Activated B cell treated with CpG ODN at 0.5 μM for 24 hours (primary cell): ENCODE results near the gene RBMXL2. TPM values are rescaled to one million over a fixed set of nuclear protein-coding genes. Genes with fewer than 3 reads are reported as not detected.

Source experiments
- ATAC-seq: fragments of 200-7000 bp; cut with Tn5 transposase; one replicate; pipeline ENCODE4 v1.10.0; 2021; ENCODE audit warnings: low read depth, mild to moderate bottlenecking, moderate library complexity
- CTCF ChIA-PET: fragments of 350-600 bp; sonication (Branson Sonifier 250); formaldehyde crosslinking; loops from one replicate; lab custom pipeline; 2021; ENCODE audit warnings: antibody characterized with exemption; lab: Charles Lee
- POLR2A ChIA-PET: fragments of 350-600 bp; sonication (Branson Sonifier 250); formaldehyde crosslinking; loops from one replicate; lab custom pipeline; 2021; ENCODE audit warnings: antibody characterized with exemption; lab: Charles Lee
- DNase-seq: peaks from one replicate; pipeline ENCODE4 v3.0.0; 2022
- H3K27ac Mint-ChIP-seq: one replicate; pipeline ENCODE4 v1.8.0; 2020; ENCODE audit warnings: mixed read lengths
- H3K27me3 Mint-ChIP-seq: one replicate; pipeline ENCODE4 v1.8.0; 2021; ENCODE audit warnings: mixed read lengths
- H3K36me3 Mint-ChIP-seq: one replicate; pipeline ENCODE4 v1.8.0; 2021; ENCODE audit warnings: low read depth, mixed read lengths
- H3K4me1 Mint-ChIP-seq: one replicate; pipeline ENCODE4 v1.8.0; 2021; ENCODE audit warnings: mixed read lengths
- H3K4me3 Mint-ChIP-seq: one replicate; pipeline ENCODE4 v1.8.0; 2020; ENCODE audit warnings: mild to moderate bottlenecking, mixed read lengths
- H3K9me3 Mint-ChIP-seq: one replicate; pipeline ENCODE4 v1.8.0; 2020; ENCODE audit warnings: mixed read lengths
- CTCF ChIP-seq: fragments of 200-600 bp; IDR thresholded peaks from one replicate; pipeline ENCODE4 v1.8.0; 2022; ENCODE audit warnings: antibody characterized with exemption, mild to moderate bottlenecking
- intact Hi-C: fragments of 100-400 bp; cut with micrococcal nuclease; formaldehyde crosslinking; loops from one replicate; pipeline ENCODE4 v1.15.1; 2024
- total RNA-seq: library from RNA; stranded (reverse); gene quantifications from 2 replicates; pipeline ENCODE4 v1.2.3, GENCODE V29; 2022

Gene RBMXL2
- total RNA-seq, 1 donor from 2014 or later = not detected

GRCh38 chr11:7080900-7081299, 7.9 kb upstream of the RBMXL2 start:
- ChIA-PET CTCF (no interaction called here), POLR2A (no interaction called here)
- TF ChIP-seq CTCF = no peak
- no peak overlapping the region for H3K4me3 Mint-ChIP-seq
- no peaks in the 10 kb centered on the region for H3K4me1 Mint-ChIP-seq
- DNase-seq (no peak), ATAC-seq (no peak)
- H3K27me3 Mint-ChIP-seq = peaks cover 5% of the 10 kb centered on the region
- H3K36me3 Mint-ChIP-seq = no peaks in the 10 kb centered on the region
- peaks cover 9% of the 10 kb centered on the region for H3K9me3 Mint-ChIP-seq
- intact Hi-C loops = no loop called here
- H3K27ac Mint-ChIP-seq = no peak overlapping the region

DNA sequence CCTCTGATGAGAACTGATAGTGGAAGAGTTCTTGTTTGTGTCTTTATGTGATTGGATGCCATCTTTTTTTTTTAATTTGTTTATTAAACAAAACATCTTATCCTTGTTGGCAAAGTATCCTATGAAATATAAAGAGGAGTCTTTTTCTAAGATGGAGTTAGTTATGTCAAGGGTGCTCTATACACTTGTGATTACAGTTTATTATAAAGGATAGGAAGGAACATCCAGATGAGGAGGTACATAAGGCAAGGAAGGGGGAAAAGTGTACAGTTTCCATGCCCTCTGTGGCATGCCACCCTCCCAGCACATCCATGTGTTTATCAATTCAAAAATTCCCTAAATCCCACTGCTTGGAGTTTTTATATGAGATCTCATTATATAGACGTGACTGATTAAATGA, 7.4 kb upstream of the RBMXL2 start:
- H3K27ac Mint-ChIP-seq = no peak overlapping the region
- POLR2A ChIA-PET = no interaction called here
- H3K27me3 Mint-ChIP-seq = peaks cover 5% of the 10 kb centered on the region
- no peaks in the 10 kb centered on the region for H3K36me3 Mint-ChIP-seq
- ATAC-seq (no peak), DNase-seq (no peak)
- CTCF ChIA-PET = no interaction called here
- no peaks in the 10 kb centered on the region for H3K4me1 Mint-ChIP-seq
- intact Hi-C loops = no loop called here
- H3K4me3 Mint-ChIP-seq = no peak overlapping the region
- H3K9me3 Mint-ChIP-seq = peaks cover 9% of the 10 kb centered on the region
- TF ChIP-seq CTCF = no peak

DNA sequence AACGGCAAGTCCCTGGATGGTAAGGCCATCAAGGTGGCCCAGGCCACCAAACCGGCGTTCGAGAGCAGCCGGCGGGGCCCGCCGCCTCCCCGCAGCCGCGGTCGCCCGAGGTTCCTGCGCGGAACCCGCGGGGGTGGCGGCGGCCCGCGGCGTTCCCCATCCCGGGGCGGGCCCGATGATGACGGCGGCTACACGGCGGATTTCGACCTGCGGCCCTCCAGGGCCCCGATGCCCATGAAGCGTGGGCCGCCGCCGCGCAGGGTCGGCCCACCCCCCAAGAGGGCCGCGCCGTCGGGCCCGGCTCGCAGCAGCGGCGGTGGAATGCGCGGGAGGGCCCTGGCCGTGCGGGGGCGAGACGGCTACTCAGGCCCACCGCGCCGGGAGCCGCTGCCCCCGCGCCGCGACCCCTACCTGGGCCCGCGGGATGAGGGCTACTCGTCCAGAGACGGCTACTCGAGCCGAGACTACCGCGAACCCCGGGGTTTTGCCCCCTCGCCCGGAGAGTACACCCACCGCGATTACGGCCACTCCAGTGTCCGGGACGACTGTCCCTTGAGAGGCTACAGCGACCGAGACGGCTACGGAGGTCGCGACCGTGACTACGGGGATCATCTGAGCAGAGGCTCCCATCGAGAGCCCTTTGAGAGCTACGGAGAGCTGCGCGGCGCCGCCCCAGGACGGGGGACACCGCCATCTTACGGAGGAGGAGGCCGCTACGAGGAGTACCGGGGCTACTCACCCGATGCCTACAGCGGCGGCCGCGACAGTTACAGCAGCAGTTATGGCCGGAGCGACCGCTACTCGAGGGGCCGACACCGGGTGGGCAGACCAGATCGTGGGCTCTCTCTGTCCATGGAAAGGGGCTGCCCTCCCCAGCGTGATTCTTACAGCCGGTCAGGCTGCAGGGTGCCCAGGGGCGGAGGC, 792 bp downstream of the RBMXL2 start:
- H3K4me1 Mint-ChIP-seq = no peaks in the 10 kb centered on the region
- H3K4me3 Mint-ChIP-seq = no peak overlapping the region
- intact Hi-C loops = loop anchor here (10.0 kb wide), 1 partner anchor 185 kb away; no protein-coding TSS in a partner anchor
- ATAC-seq = no peak
- POLR2A ChIA-PET = no interaction called here
- peaks cover 7% of the 10 kb centered on the region for H3K27me3 Mint-ChIP-seq
- no peaks in the 10 kb centered on the region for H3K9me3 Mint-ChIP-seq
- H3K36me3 Mint-ChIP-seq = no peaks in the 10 kb centered on the region
- CTCF ChIA-PET = no interaction called here
- TF ChIP-seq CTCF = no peak
- DNase-seq = no peak
- no peak overlapping the region for H3K27ac Mint-ChIP-seq

DNA sequence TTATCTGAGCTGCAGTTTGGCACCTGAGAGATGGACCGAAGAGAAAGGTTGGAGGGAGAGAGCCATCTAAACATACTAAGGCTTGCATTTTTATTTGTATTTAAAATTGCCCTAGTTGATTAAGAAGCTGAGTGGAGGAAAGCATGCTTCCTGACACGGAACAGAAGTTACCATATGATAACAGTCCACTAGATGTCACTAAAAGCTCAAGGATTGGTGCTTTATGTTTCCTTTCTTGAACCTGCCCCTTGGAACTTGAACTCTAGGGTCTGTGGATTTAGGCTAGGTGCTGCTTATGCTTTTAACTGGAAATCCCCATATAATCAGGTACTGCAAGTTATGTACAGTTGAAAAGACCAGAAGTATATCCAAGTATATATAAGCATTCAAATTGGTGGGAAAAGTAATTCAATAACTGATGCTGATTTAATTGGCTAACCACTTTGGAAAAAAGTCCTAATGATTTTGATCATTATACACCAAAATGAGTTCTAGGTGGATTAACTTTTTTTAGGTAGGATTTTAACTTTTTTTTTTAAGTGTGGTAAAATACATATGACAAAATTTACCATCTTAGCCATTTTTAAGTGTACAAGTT, 9.5 kb downstream of the RBMXL2 start:
- Mint-ChIP-seq H3K4me1 (no peaks in the 10 kb centered on the region), H3K27me3 (peaks cover 9% of the 10 kb centered on the region), H3K36me3 (no peaks in the 10 kb centered on the region), H3K27ac (no peak overlapping the region), H3K9me3 (no peaks in the 10 kb centered on the region), H3K4me3 (no peak overlapping the region)
- TF ChIP-seq CTCF = no peak
- CTCF ChIA-PET = interaction anchor here (0.7 to 3.2 kb wide), 24 partner anchors 181 to 1001 kb away, joined by 3 to 41 read pairs (median 4); partner anchors contain the start of gene EIF3F
- intact Hi-C loops = loop anchor here (1.0 to 10.0 kb wide), 8 partner anchors 176 to 889 kb away; partner anchors contain the start of gene EIF3F
- POLR2A ChIA-PET = interaction anchor here (0.7 kb wide), 1 partner anchor 889 kb away, joined by 3 read pairs; the partner anchor contains the start of gene EIF3F
- ATAC-seq (peak; percentile 72), DNase-seq (no peak)

DNA sequence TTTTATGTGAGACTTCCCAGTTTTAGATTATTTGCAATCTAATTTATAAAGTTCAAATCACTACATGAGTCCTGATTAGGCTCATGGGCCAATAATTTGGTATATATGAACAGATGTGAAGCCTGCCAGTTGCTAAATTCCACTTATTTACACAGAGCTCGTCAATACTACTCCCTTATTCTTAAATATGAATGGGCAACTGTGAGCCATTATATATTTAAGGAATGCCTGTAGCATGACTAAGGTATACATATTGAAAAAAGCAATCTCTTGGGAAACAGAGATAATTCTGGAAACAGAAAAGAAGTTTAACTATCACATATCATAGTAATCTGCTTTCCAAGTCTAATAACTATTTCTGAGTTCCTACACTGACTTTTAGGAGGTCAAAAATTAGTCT, 27.0 kb downstream of the RBMXL2 start:
- TF ChIP-seq CTCF = no peak
- POLR2A ChIA-PET = no interaction called here
- no peak for ATAC-seq
- no peak for DNase-seq
- CTCF ChIA-PET = no interaction called here
- Mint-ChIP-seq H3K4me1 (no peaks in the 10 kb centered on the region), H3K9me3 (no peaks in the 10 kb centered on the region), H3K27me3 (peaks cover 12% of the 10 kb centered on the region), H3K36me3 (no peaks in the 10 kb centered on the region), H3K4me3 (no peak overlapping the region), H3K27ac (no peak overlapping the region)
- intact Hi-C loops = no loop called here
